CD4-positive, alpha-beta T cell treated with Interleukin-4 for 4 hours (primary cell): Measurements from ENCODE around the gene RPRML.

Experiments used
- DNase-seq: peaks from one replicate; pipeline ENCODE4 v3.0.0-alpha.2; 2020

RPRML gene

DNA sequence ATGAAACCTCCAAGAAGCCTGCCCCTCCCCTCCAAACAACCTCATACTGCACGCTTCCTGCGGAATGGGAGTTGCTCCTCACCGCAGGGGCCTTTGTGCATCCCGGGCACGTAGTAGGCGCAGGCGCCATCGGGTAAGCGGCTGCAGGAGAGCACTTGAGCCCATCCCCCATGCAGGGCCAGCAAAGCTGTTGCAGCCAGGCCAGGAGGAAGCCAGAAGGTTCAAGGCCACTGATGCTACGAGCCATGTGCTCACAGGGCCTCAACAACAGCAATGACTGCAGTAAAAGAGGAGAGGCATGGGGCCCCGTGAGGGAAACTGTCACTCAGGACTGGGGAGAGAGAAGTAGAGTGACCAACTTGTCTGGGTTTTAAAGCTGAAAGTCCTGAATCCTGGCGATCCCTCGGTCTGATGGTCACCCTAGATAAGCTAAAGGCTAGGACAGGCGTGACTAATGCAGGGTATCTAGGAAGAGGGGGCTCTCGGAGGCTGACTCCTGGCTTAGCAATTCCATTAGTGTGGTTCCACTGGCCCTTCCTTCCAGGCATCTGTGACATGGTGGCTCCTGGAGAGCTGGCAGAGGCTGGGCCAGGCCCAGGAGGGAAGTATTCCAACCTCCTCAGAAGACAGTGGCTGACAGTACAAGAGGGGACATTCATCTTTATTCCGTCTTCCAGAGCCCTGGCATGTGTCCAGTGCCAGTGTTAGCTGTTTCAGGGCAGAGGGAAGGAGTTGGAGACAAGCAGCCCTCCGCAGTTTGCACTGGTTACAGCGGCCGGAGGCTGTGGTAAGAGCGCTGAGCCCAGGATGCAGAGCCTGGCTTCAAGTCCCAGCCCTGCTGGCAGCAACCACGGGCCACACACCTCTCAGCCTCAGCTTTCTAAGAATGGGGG lies 35.3 kb downstream of the RPRML start:
- no peak for DNase-seq

DNA sequence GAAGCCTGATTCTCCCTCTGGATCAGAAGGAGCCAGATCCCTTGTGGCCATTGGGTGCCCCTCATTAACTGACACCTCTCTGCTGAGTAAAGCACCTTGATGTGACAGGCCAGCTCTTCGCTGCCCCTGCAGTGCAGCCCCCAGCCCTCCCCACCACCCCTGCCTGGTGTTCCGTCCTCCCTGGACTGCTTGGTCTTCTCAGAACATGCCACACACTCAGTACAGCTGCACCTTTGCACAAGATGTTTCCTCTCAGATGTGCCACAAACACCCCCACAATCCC lies 35.9 kb downstream of the RPRML start:
- no peak for DNase-seq

DNA sequence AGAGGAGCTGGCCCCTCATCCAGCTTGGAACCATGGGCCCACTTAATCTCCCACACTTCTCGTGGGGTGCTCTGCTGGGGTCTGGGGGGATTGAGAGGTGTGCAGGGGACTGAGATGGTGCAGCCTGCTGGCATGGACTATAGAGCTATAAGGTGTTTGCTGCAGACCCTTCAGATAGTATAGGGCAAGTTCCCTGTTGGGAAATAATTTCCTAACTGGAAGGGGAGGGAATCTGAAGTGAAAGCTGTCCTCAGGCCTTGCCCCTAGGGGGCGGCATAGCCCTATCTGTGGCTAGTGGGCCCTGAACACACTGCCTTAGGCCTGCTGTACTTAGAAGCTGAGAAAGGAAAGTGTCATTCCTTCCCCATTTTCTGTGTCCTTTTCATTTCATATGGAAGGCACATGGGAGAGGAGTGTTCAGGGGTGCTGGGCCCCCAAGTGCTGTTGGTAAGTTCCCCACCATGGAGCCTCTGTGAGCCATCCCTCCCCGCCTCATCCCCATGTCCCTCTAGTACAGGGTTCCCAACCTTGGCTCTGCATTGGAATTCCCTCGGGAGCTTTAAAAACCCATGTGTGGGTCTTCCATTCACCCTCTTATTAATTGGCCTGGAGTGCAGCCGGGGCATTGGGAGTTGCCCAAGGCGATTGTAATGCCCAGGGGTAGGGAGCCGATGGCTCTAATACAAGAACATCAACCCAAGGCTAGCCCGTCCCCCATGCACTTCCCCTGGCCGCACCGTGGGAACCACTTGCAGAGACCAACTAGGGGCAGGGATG lies 36.4 kb downstream of the RPRML start:
- DNase-seq, result peak; percentile 31

DNA sequence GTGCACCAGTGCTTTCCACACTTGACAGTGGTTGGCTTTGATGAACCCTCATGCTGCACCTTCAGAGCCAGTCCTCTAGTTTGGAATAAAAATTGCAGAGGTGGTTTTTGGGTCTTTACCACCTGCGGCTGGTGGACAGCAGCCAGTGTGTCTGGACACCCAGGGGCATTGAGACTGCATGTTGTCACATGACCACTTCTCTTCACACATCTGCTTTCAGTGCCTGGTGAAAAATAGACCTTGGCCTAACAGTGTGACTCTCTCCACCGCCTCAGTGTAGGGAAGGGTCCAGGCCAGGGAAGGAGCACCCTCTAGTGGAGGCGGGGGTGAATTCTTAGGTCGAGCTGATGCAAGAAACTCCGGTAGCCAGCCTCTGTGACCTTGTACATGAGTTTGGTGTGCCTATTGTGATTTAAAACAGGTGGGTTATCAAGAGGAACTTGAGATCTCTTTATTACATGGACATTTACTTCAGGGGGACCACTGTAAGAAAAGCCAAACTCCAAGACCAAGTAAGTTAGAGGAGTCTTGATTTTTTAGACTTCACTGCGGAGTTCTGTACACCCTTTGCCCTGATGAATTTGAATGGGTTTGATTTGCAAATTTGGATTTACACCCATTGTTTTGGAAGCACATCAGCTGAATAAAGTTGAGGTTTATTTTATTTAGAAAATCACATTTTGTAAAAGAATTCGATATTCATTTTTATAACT lies 38.2 kb downstream of the RPRML start:
- peak; percentile 55 for DNase-seq

DNA sequence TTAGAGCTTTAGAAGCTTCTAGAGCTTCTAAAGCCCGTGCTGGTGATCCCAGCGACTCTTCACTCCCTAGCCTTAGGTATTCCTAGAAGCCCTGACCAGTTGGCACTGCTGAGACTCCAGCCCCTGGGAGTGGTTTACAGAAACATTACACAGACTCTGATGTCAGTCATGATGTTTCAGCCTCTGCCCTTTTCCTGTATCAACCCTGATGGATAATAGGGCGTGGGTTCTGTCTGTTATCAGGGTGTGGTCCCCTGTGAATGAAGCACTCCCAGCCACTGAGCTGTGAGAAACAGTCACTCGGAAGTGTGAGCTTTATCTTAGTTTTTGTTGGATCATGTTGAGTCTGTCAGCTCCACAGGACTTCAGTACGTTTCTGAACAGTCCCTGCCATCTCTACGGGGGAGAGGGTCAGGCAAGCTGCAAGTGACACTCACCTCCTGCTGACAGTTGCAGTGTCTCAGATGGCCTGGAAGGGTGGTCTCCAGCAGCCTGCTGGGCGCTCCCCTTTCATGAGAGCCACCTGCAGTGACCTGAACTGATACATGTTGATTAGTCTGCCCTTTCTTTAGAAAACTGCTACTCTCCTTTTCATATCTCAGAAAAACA lies 43.3 kb downstream of the RPRML start:
- no peak for DNase-seq

DNA sequence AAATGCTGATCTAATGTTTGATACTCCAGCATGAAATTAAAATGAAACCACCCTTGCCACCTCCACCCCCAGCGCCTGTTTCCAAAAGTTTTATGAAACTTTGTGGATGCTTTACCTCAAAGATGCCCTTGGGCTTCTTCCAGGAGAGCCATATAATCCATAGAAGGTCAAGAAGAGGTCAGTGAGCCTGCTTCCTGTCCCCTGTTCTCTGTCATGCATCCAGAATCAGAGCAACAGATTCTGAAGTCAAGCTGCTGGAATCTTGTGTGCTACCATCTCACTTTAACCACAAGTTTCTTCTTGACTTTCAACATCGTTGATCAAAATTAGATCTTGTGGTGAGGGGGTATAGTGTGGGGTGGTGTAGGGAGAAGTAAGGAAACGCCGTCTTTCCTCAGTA lies 47.5 kb downstream of the RPRML start:
- no peak for DNase-seq

DNA sequence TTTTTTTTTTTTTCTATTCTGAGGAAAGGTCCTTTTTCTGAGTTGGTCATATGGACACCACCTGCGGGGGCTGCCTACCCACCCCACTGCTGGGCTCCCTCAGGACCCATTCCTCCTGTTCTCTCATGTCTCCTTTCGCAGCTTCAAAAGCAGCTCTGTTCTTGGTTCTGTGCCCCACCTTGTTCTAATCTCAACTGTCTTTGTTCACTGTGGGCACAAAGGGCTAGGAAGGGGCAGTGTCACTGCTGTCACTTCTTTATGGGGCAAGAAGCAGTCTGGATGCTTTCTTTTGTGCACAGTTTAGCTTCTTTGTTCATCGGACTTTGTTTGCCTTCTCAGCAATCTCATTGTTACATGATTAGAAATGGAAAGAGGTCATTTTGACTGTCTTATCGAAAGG lies 49.0 kb downstream of the RPRML start:
- no peak for DNase-seq

DNA sequence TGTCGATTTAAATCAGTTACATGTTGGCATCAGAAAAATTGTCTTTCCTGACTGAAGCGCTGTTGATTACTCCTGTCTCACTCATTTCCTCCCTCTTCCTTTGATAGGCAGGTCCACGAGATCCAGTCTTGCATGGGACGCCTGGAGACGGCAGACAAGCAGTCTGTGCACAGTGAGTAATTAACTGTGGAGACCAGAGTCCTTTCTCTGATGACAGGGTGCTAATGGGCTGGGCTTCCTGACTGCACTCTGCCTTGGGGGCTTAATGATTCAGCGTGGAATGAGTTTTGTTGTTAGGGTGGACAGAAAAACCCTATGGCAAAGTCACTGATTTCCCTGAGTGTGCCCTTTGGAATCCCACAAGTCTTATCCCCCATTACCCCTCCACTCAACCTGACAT lies 49.6 kb downstream of the RPRML start:
- no peak for DNase-seq

DNA sequence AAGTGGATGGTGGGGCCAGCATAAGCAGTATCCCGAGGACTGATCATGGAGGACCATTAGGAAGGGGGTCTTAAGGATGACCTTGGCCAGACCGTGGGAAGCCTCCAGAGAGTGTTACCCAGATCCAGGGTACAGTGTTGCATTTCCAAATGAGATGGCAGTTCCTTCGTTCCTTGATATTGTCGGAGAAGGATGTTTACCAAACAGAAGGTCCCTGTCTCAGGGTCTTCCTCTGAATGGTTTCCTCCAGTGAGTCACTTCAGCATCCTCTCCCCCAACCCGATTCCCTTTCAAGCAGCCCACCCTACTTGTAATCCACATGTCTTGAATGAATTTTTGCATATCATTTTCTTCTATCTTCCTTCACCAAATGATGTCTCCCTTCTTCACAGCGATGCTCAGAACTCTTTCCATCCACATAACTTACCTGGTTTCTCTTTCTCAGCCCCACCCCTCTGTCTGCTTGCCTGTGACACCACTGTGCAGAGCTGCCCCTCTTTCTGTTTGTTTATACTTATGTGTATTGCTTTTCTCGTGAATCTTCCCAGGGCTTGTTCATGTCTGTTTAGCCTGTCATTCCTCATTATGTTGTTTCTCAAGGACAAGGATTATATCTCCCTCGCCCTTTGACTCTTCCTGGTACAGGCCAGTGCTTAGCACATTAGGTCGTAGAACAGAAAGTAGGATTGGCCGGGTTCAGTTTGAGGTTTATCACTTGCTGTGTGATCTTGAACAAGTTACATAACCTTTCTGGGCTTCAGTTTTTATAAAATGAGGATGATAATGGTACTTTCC lies 50.4 kb downstream of the RPRML start:
- no peak for DNase-seq
